HepG2 (cell line): ENCODE results near the gene PHIP.

Source experiments
- CBX2 ChIP-seq, 2 experiments: fragments of 200-600 bp in 1 of 2; sonication (generic); formaldehyde crosslinking in 1 of 2; IDR thresholded peaks; 2 replicates each; pipeline versions ENCODE4 v1.7.0 to v1.8.1; 2018 to 2022; ENCODE audit warnings: low read depth in 2 of 2, low read length in 1 of 2, mild to moderate bottlenecking in 1 of 2, missing genetic modification reagents in 1 of 2
- CTCF ChIP-seq: sonication (generic); formaldehyde crosslinking; IDR thresholded peaks from 2 replicates; pipeline ENCODE4 v1.5.0; 2020; ENCODE audit warnings: mild to moderate bottlenecking, missing genetic modification reagents, moderate library complexity
- FOSL2 ChIP-seq: sonication (generic); formaldehyde crosslinking; IDR thresholded peaks from 2 replicates; pipeline ENCODE4 v1.4.0; 2020; ENCODE audit warnings: missing genetic modification reagents
- PHF21A ChIP-seq: sonication (generic); formaldehyde crosslinking; IDR thresholded peaks from 2 replicates; pipeline ENCODE4 v1.5.0; 2020; ENCODE audit warnings: mild to moderate bottlenecking, missing genetic modification reagents
- PRDM10 ChIP-seq: sonication (generic); formaldehyde crosslinking; IDR thresholded peaks from 2 replicates; pipeline ENCODE4 v1.4.0; 2020; ENCODE audit warnings: low read depth, missing genetic modification reagents
- PREB ChIP-seq: sonication (generic); formaldehyde crosslinking; IDR thresholded peaks from 2 replicates; pipeline ENCODE4 v1.4.0; 2020; ENCODE audit warnings: missing genetic modification reagents
- TARDBP ChIP-seq: sonication (generic); formaldehyde crosslinking; IDR thresholded peaks from 2 replicates; pipeline ENCODE4 v1.8.0; 2022; ENCODE audit warnings: mild to moderate bottlenecking, missing genetic modification reagents
- XRCC5 ChIP-seq: fragments of 200-400 bp; formaldehyde crosslinking; optimal IDR thresholded peaks from 2 replicates; pipeline ENCODE3; 2017; ENCODE audit warnings: mild to moderate bottlenecking, low read length
- ZNF24 ChIP-seq: fragments of 450-650 bp; IDR thresholded peaks from 2 replicates; pipeline ENCODE4 v1.6.1; 2017; ENCODE audit warnings: antibody characterized with exemption, mild to moderate bottlenecking
- ZNF740 ChIP-seq: sonication (generic); formaldehyde crosslinking; IDR thresholded peaks from 2 replicates; pipeline ENCODE4 v1.4.0; 2020; ENCODE audit warnings: missing genetic modification reagents
- ZNF792 ChIP-seq: IDR thresholded peaks from 2 replicates; pipeline ENCODE4 v1.6.1; 2016
- ZSCAN29 ChIP-seq: sonication (generic); formaldehyde crosslinking; conservative IDR thresholded peaks from 2 replicates; pipeline ENCODE4 v1.4.0; 2020; ENCODE audit warnings: mild to moderate bottlenecking, missing genetic modification reagents
- TF ChIP-seq, protein P1 (sequence below): sonication (generic); formaldehyde crosslinking; IDR thresholded peaks from 2 replicates; pipeline ENCODE4 v1.5.0; 2020; ENCODE audit warnings: missing genetic modification reagents
- TF ChIP-seq, protein P2 (sequence below): sonication (generic); formaldehyde crosslinking; IDR thresholded peaks from 2 replicates; pipeline ENCODE4 v1.5.0; 2020; ENCODE audit warnings: mild to moderate bottlenecking, missing genetic modification reagents

- TF ChIP-seq CBX2 (IDR thresholded peaks at IDR 0.05; ENCODE audit: low read depth, low read length) (no peak), CBX2 (CRISPR knock-in tag; IDR thresholded peaks at IDR 0.05; ENCODE audit: low read depth) (no peak), ZNF740 (CRISPR knock-in tag) (no peak), TARDBP (CRISPR knock-in tag) (no peak), XRCC5 (no peak), ZSCAN29 (no peak), PRDM10 (CRISPR knock-in tag) (no peak), FOSL2 (CRISPR knock-in tag) (no peak), ZNF792 (CRISPR knock-in tag) (no peak), CTCF (CRISPR knock-in tag) (no peak), PREB (CRISPR knock-in tag) (no peak), PHF21A (CRISPR knock-in tag) (no peak), ZNF24 (no peak)
- TF ChIP-seq, protein P1, sequence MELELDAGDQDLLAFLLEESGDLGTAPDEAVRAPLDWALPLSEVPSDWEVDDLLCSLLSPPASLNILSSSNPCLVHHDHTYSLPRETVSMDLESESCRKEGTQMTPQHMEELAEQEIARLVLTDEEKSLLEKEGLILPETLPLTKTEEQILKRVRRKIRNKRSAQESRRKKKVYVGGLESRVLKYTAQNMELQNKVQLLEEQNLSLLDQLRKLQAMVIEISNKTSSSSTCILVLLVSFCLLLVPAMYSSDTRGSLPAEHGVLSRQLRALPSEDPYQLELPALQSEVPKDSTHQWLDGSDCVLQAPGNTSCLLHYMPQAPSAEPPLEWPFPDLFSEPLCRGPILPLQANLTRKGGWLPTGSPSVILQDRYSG: no peak
- TF ChIP-seq, protein P2, sequence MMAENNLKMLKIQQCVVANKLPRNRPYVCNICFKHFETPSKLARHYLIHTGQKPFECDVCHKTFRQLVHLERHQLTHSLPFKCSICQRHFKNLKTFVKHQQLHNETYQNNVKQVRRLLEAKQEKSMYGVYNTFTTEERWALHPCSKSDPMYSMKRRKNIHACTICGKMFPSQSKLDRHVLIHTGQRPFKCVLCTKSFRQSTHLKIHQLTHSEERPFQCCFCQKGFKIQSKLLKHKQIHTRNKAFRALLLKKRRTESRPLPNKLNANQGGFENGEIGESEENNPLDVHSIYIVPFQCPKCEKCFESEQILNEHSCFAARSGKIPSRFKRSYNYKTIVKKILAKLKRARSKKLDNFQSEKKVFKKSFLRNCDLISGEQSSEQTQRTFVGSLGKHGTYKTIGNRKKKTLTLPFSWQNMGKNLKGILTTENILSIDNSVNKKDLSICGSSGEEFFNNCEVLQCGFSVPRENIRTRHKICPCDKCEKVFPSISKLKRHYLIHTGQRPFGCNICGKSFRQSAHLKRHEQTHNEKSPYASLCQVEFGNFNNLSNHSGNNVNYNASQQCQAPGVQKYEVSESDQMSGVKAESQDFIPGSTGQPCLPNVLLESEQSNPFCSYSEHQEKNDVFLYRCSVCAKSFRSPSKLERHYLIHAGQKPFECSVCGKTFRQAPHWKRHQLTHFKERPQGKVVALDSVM: no peak
Observed at GRCh38 chr6:79082304-79082703, 4.2 kb upstream of the PHIP start.
